Gastroesophageal sphincter (tissue), 4 donors: ENCODE data around the gene SLC18B1. TPM values are rescaled to one million over a fixed set of nuclear protein-coding genes. Genes with fewer than 3 reads are reported as not detected.

Experiments used
- ATAC-seq: fragments of 150-250 bp; one replicate; pipeline ENCODE4 v1.9.1; 2016; ENCODE audit warnings: mild to moderate bottlenecking, moderate library complexity
- H3K27ac ChIP-seq, 4 donors: fragments of 200-600 bp; sonication (generic) in 3 of 4; 1 replicate in 3 of 4; 2 replicates in 1 of 4; pipeline ENCODE4 v1.5.1; 2016 to 2019
- H3K27me3 ChIP-seq: fragments of 200-600 bp; sonication (generic); one replicate; pipeline ENCODE4 v1.5.1; 2019
- H3K36me3 ChIP-seq, 2 donors: fragments of 200-600 bp; sonication (generic); one replicate each; pipeline ENCODE4 v1.5.1; 2019; ENCODE audit warnings: control low read depth in 1 of 2
- H3K4me1 ChIP-seq, 3 donors: fragments of 200-600 bp; sonication (generic); 1 replicate in 2 of 3; 2 replicates in 1 of 3; pipeline ENCODE4 v1.5.1; 2016 to 2019; ENCODE audit warnings: control low read depth in 2 of 3
- H3K4me3 ChIP-seq, 2 donors: fragments of 200-600 bp; sonication (generic); one replicate each; pipeline ENCODE4 v1.5.1; 2019; ENCODE audit warnings: mild to moderate bottlenecking in 1 of 2, moderate library complexity in 1 of 2
- H3K9me3 ChIP-seq, 3 donors: fragments of 200-600 bp; sonication (generic); one replicate each; pipeline ENCODE4 v1.5.1; 2017 to 2019; ENCODE audit warnings: control low read depth in 2 of 3
- CTCF ChIP-seq, 4 experiments: fragments of 200-600 bp in 2 of 4; fragments of 450-650 bp in 2 of 4; sonication (generic) in 1 of 4; IDR thresholded peaks; one replicate each; pipeline ENCODE4 v1.5.1; 2017 to 2019; ENCODE audit warnings: antibody characterized with exemption in 4 of 4, mild to moderate bottlenecking in 2 of 4, moderate library complexity in 2 of 4
- EP300 ChIP-seq: sonication (generic); formaldehyde crosslinking; IDR thresholded peaks from one replicate; pipeline ENCODE4 v1.6.1; 2017; ENCODE audit warnings: antibody characterized with exemption, mild to moderate bottlenecking
- POLR2A ChIP-seq, 2 donors: fragments of 450-650 bp; IDR thresholded peaks; one replicate each; pipeline ENCODE4 v1.6.1; 2017; ENCODE audit warnings: antibody characterized with exemption in 2 of 2, mild to moderate bottlenecking in 2 of 2, moderate library complexity in 1 of 2
- POLR2AphosphoS5 ChIP-seq: sonication (generic); formaldehyde crosslinking; IDR thresholded peaks from one replicate; pipeline ENCODE4 v1.6.1; 2017; ENCODE audit warnings: antibody characterized with exemption
- WGBS, 2 donors: methylation state at CpG; one replicate each; pipeline ENCODE4 v1.1.5; 2018; ENCODE audit warnings: low coverage in 1 of 2; 5-methylcytosine and 5-hydroxymethylcytosine counted together
- total RNA-seq, 4 donors: library from RNA; depleted of rRNA; stranded (reverse); fragments of >200 nt; gene quantifications; one replicate each; pipeline ENCODE4 v1.1.0, GENCODE V29; 2016

SLC18B1 gene
- total RNA-seq, 4 donors from 2014 or later, result 7.1 to 12.9 (median 8.9) TPM

GRCh38 chr6:132800656-132801055 is 2.2 kb upstream of the SLC18B1 start:
- no CpG with 5 or more reads among the region's 1 CpG for WGBS, 2 donors
- Histone ChIP-seq H3K36me3 (no peaks in the 10 kb centered on the region), H3K4me3 (no peak overlapping the region), H3K27ac (no peak overlapping the region), H3K4me1 (peaks cover 0 to 10% (median 0%) of the 10 kb centered on the region in 3 donors), H3K9me3 (no peaks in the 10 kb centered on the region), H3K27me3 (no peaks in the 10 kb centered on the region)
- no peak for TF ChIP-seq EP300
- no peak for TF ChIP-seq POLR2AphosphoS5
- no peak for TF ChIP-seq CTCF (IDR thresholded peaks at IDR 0.05)
- no peak for TF ChIP-seq POLR2A (IDR thresholded peaks at IDR 0.05)
- ATAC-seq, result no peak

- peak overlapping the region in 1 of 4 donors; percentile 26 for H3K27ac ChIP-seq
- WGBS, 2 donors, result 20% methylated on average over 15 of the region's 15 CpGs
- ATAC-seq, result peak; percentile 73
Observed at GRCh38 chr6:132798869-132799538, 567 bp upstream of the SLC18B1 start.

GRCh38 chr6:132795461-132795860 is 3.0 kb downstream of the SLC18B1 start:
- H3K4me1 ChIP-seq, result peaks cover 0 to 10% (median 0%) of the 10 kb centered on the region in 3 donors
- TF ChIP-seq POLR2AphosphoS5 (no peak), EP300 (no peak), CTCF (IDR thresholded peaks at IDR 0.05) (no peak), POLR2A (IDR thresholded peaks at IDR 0.05) (no peak)
- H3K27me3 ChIP-seq, result no peaks in the 10 kb centered on the region
- WGBS, 2 donors, result 41 to 72% methylated on average over 2 of the region's 2 CpGs
- no peak for ATAC-seq
- H3K27ac ChIP-seq, result no peak overlapping the region
- H3K4me3 ChIP-seq, result no peak overlapping the region
- peaks cover 0 to 36% of the 10 kb centered on the region in 2 donors for H3K36me3 ChIP-seq
- no peaks in the 10 kb centered on the region for H3K9me3 ChIP-seq

More at GRCh38 chr6:132798869-132799538, 567 bp upstream of the SLC18B1 start:
- H3K4me3 ChIP-seq, result peak overlapping the region; percentile 76 to 82
- TF ChIP-seq CTCF (IDR thresholded peaks at IDR 0.05) (peak; percentile 36 to 79 (median 59)), POLR2AphosphoS5 (no peak)
- H3K4me1 ChIP-seq, result peaks cover 0 to 10% (median 0%) of the 10 kb centered on the region in 3 donors
- peaks cover 0 to 13% of the 10 kb centered on the region in 2 donors for H3K36me3 ChIP-seq
- no peaks in the 10 kb centered on the region for H3K9me3 ChIP-seq
- H3K27me3 ChIP-seq, result no peaks in the 10 kb centered on the region

GRCh38 chr6:132792510-132792909 is 5.9 kb downstream of the SLC18B1 start:
- peaks cover 0 to 58% of the 10 kb centered on the region in 2 donors for H3K36me3 ChIP-seq
- H3K9me3 ChIP-seq, result no peaks in the 10 kb centered on the region
- ATAC-seq, result no peak
- H3K27ac ChIP-seq, result no peak overlapping the region
- H3K27me3 ChIP-seq, result no peaks in the 10 kb centered on the region
- 79 to 80% methylated on average over 4 of the region's 5 CpGs for WGBS, 2 donors
- no peak for TF ChIP-seq EP300
- TF ChIP-seq POLR2AphosphoS5, result no peak
- TF ChIP-seq CTCF (IDR thresholded peaks at IDR 0.05), result no peak
- TF ChIP-seq POLR2A (IDR thresholded peaks at IDR 0.05), result no peak
- no peak overlapping the region for H3K4me3 ChIP-seq
- peaks cover 0 to 7% (median 0%) of the 10 kb centered on the region in 3 donors for H3K4me1 ChIP-seq

- TF ChIP-seq EP300, result no peak
- TF ChIP-seq POLR2AphosphoS5, result no peak
- no peak for TF ChIP-seq POLR2A (IDR thresholded peaks at IDR 0.05)
- TF ChIP-seq CTCF (IDR thresholded peaks at IDR 0.05), result no peak
- no peak for ATAC-seq
- no peak overlapping the region for H3K27ac ChIP-seq
Observed at GRCh38 chr6:132790450-132790849, 8.0 kb downstream of the SLC18B1 start.

More at GRCh38 chr6:132790450-132790849, 8.0 kb downstream of the SLC18B1 start:
- Histone ChIP-seq H3K4me3 (no peak overlapping the region), H3K36me3 (peaks cover 0 to 73% of the 10 kb centered on the region in 2 donors), H3K4me1 (no peaks in the 10 kb centered on the region), H3K27me3 (no peaks in the 10 kb centered on the region), H3K9me3 (no peaks in the 10 kb centered on the region)
